Body of pancreas (tissue), 4 donors: ENCODE data around the gene GRIK2. TPM values are rescaled to one million over a fixed set of nuclear protein-coding genes. Genes with fewer than 3 reads are reported as not detected.

Source experiments
- ATAC-seq: fragments of 150-250 bp; one replicate; pipeline ENCODE4 v1.9.1; 2016
- DNase-seq, 4 donors: peaks; one replicate each; pipeline ENCODE4 v3.0.0-alpha.2; 2019
- H3K27ac ChIP-seq, 4 donors: fragments of 200-600 bp; sonication (generic); 1 replicate in 3 of 4; 2 replicates in 1 of 4; pipeline versions ENCODE4 v1.5.1 to v1.6.1; 2016 to 2019; ENCODE audit warnings: mild to moderate bottlenecking in 1 of 4, mixed read lengths in 1 of 4, moderate library complexity in 1 of 4
- H3K27me3 ChIP-seq, 2 donors: fragments of 200-600 bp; sonication (generic); one replicate each; pipeline ENCODE4 v1.6.0; 2016; ENCODE audit warnings: mild to moderate bottlenecking in 1 of 2
- H3K36me3 ChIP-seq, 2 donors: fragments of 200-600 bp; sonication (generic); replicated peaks in 1 of 2; 2 replicates each; pipeline ENCODE4 v1.5.1; 2016; ENCODE audit warnings: low read depth in 2 of 2; ENCODE audit not compliant: insufficient read depth in 1 of 2
- H3K4me1 ChIP-seq: fragments of 200-600 bp; sonication (generic); one replicate; pipeline ENCODE4 v1.6.0; 2016
- H3K4me3 ChIP-seq, 2 donors: fragments of 200-600 bp; sonication (generic); 1 replicate in 1 of 2; 2 replicates in 1 of 2; pipeline ENCODE4 v1.5.1; 2016 to 2019
- H3K9me3 ChIP-seq, 3 donors: fragments of 200-600 bp; sonication (generic); 1 replicate in 2 of 3; 2 replicates in 1 of 3; pipeline ENCODE4 v1.5.1; 2016
- POLR2A ChIP-seq, 3 donors: fragments of 450-650 bp; IDR thresholded peaks; one replicate each; pipeline ENCODE4 v1.6.1; 2016; ENCODE audit warnings: antibody characterized with exemption in 3 of 3, mild to moderate bottlenecking in 2 of 3
- WGBS, 2 donors: methylation state at CpG; one replicate each; pipeline ENCODE4 v1.1.5; 2017; 5-methylcytosine and 5-hydroxymethylcytosine counted together
- intact Hi-C: fragments of 100-400 bp; cut with DNase I; formaldehyde crosslinking; loops from one replicate; pipeline ENCODE4 v1.15.1; 2023
- total RNA-seq, 2 donors: library from RNA; depleted of rRNA; stranded (reverse); fragments of >200 nt; gene quantifications; one replicate each; pipeline ENCODE4 v1.1.0, GENCODE V29; 2016
- TF ChIP-seq, protein P1 (sequence below), 7 experiments: fragments of 450-650 bp in 4 of 7; fragments of 200-600 bp in 3 of 7; sonication (generic) in 3 of 7; IDR thresholded peaks; one replicate each; pipeline ENCODE4 v1.5.1; 2016 to 2019; ENCODE audit warnings: antibody characterized with exemption in 7 of 7

The GRIK2 gene
- total RNA-seq, 2 donors from 2014 or later: 0.52 to 7.9 TPM

- intact Hi-C loops: no loop called here
- Histone ChIP-seq H3K9me3 (no peaks in the 10 kb centered on the region), H3K4me1 (no peaks in the 10 kb centered on the region), H3K36me3 (no peaks in the 10 kb centered on the region), H3K4me3 (no peak overlapping the region), H3K27me3 (no peaks in the 10 kb centered on the region), H3K27ac (no peak overlapping the region)
- TF ChIP-seq, protein P1, sequence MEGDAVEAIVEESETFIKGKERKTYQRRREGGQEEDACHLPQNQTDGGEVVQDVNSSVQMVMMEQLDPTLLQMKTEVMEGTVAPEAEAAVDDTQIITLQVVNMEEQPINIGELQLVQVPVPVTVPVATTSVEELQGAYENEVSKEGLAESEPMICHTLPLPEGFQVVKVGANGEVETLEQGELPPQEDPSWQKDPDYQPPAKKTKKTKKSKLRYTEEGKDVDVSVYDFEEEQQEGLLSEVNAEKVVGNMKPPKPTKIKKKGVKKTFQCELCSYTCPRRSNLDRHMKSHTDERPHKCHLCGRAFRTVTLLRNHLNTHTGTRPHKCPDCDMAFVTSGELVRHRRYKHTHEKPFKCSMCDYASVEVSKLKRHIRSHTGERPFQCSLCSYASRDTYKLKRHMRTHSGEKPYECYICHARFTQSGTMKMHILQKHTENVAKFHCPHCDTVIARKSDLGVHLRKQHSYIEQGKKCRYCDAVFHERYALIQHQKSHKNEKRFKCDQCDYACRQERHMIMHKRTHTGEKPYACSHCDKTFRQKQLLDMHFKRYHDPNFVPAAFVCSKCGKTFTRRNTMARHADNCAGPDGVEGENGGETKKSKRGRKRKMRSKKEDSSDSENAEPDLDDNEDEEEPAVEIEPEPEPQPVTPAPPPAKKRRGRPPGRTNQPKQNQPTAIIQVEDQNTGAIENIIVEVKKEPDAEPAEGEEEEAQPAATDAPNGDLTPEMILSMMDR (IDR thresholded peaks at IDR 0.05): no peak
- TF ChIP-seq POLR2A (IDR thresholded peaks at IDR 0.05): no peak
- ATAC-seq (no peak), DNase-seq (no peak)
- WGBS, 2 donors: 30 to 41% methylated on average over 3 of the region's 3 CpGs
Observed at GRCh38 chr6:101847690-101848089, 454.2 kb downstream of the GRIK2 start.

DNA sequence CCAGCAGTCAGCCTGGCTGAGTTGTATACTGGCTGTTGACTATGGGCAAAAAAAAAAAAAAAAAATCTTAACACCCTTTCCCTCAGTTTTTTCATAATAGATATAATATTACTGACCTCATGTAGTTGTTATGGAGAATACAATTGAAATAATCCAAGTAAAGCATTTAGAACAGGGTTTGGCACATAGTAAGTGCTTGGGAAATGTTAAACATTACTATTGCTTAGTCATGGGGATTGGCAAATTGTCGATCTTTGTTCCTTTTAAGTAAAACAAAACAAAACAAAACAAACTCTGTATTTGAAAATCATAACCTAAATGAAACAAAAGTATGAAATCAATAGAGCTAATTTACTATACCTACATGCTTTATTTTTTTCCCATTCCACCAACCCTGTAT is 458.4 kb downstream of the GRIK2 start:
- no peak for ATAC-seq
- no peak for TF ChIP-seq POLR2A (IDR thresholded peaks at IDR 0.05)
- TF ChIP-seq, protein P1 (IDR thresholded peaks at IDR 0.05): no peak

GRCh38 chr6:101853231-101854085 is 459.9 kb downstream of the GRIK2 start:
- Histone ChIP-seq H3K36me3 (no peaks in the 10 kb centered on the region), H3K27me3 (no peaks in the 10 kb centered on the region), H3K4me1 (no peaks in the 10 kb centered on the region), H3K9me3 (no peaks in the 10 kb centered on the region), H3K4me3 (no peak overlapping the region), H3K27ac (no peak overlapping the region)
- DNase-seq (no peak), ATAC-seq (no peak)
- TF ChIP-seq POLR2A (IDR thresholded peaks at IDR 0.05): no peak
- TF ChIP-seq, protein P1 (IDR thresholded peaks at IDR 0.05): no peak
- 79 to 86% methylated on average over 3 of the region's 3 CpGs for WGBS, 2 donors
- intact Hi-C loops: no loop called here

More for the DNA sequence above, 458.4 kb downstream of the GRIK2 start:
- no peaks in the 10 kb centered on the region for H3K9me3 ChIP-seq
- H3K36me3 ChIP-seq: no peaks in the 10 kb centered on the region
- intact Hi-C loops: no loop called here
- WGBS, 2 donors: 51 to 68% methylated on average over 1 of the region's 1 CpG
- no peaks in the 10 kb centered on the region for H3K4me1 ChIP-seq
- DNase-seq: no peak
- no peak overlapping the region for H3K4me3 ChIP-seq
- no peak overlapping the region for H3K27ac ChIP-seq
- no peaks in the 10 kb centered on the region for H3K27me3 ChIP-seq

GRCh38 chr6:101876431-101876830 is 482.9 kb downstream of the GRIK2 start:
- Histone ChIP-seq H3K27me3 (no peaks in the 10 kb centered on the region), H3K9me3 (no peaks in the 10 kb centered on the region), H3K27ac (no peak overlapping the region), H3K4me3 (no peak overlapping the region), H3K4me1 (no peaks in the 10 kb centered on the region), H3K36me3 (no peaks in the 10 kb centered on the region)
- DNase-seq: no peak
- intact Hi-C loops: no loop called here
- no peak for ATAC-seq
- TF ChIP-seq POLR2A (IDR thresholded peaks at IDR 0.05): no peak
- TF ChIP-seq, protein P1 (IDR thresholded peaks at IDR 0.05): no peak
